LNCAP (cell line): Measurements from ENCODE around the gene ATXN7L2.

Experiments
- CTCF ChIP-seq: fragments of 450-650 bp; IDR thresholded peaks from 2 replicates; pipeline ENCODE4 v1.5.1; 2017; ENCODE audit warnings: mild to moderate bottlenecking

ATXN7L2 gene, protein sequence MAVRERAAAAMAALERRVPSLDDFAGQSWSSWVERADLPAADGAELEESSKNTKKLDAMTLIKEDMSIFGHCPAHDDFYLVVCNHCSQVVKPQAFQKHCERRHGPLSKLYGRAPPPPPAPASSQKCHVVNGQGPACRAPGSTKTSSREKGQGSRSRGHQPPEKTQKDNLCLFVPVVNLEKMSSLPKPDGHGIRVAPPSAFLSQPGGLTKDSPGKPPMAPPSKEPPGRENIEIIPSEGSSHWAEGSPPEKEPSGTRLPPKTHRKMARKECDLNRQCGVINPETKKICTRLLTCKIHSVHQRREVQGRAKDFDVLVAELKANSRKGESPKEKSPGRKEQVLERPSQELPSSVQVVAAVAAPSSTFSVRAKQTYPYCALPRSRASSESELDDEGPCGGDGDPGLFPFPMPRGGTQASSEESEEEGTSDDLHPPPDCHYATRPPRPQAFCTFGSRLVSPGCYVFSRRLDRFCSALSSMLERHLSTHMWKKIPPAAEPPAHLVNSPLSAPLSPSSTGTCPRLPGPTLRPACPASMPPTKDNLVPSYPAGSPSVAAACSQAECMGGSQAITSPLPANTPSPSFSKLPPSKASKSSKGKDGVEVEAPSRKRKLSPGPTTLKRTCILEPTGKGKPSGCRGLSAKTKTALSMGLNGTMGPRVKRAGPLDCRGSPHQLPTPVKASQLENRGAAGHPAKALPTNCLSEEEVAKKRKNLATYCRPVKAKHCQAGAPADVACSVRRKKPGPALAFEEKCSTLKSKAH

GRCh38 chr1:109483672-109484518 is at the start of gene ATXN7L2:
Gene ATXN7L2 (plus strand): TSS chr1:109483905. CDS start chr1:109483954, 49 bp downstream.
- TF ChIP-seq CTCF = no peak

DNA sequence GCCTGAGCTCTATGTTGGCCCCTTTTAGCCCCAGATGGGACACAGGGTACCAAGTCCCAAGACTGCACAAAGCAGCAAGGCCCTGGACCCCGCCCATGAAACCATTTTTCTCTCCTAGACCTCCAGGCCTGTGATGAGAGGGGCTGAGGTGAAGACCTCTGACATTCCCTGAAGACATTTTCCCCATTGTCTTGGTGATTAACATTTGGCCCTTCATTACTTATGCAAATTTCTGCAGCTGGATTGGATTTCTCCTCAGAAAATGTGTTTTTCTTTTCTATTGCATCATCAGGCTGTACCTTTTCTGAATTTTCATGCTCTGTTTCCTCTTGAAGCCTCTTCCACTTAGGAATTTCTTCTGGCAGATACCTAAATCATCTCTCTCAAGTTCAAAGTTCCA is 49.2 kb upstream of the ATXN7L2 start:
- TF ChIP-seq CTCF = no peak

GRCh38 chr1:109438798-109439297 is 44.9 kb upstream of the ATXN7L2 start:
- no peak for TF ChIP-seq CTCF

DNA sequence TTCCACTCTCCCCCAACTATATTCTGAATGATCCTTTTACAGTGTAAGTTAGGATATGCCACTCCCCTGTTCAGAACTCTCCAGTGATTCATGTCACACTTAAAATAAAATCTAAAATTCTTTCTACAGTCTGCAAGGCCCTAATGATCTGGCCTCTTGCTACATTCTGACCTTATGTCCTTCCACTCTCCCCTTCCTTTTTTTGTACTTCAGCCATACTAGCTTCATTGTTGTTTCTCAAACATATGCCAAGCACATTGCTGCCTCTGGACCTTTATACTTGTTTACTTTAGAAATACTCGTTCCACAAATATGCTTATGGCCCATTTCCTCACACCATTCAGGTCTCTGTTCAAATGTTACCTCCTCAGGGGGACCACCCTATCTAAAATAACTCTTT is 42.6 kb upstream of the ATXN7L2 start:
- TF ChIP-seq CTCF = no peak

DNA sequence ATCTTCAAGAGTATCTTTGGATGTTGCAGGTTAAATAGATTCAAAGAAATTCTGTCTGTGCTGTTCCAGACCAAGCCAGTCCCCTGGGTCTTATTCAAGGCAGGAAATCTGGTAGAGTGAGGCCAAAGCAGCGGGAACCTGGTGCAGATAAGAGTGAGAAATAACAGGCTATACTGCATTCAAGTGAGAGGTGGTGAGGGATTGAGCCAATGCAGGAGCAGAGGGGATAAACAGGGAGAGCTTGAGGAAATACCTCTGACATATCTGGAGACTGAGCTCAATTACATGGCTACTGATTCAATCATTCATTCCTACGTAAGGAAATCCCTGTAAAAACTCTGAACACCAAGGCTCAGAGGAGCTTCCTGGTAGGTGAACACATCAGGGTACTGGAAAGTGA is 40.2 kb upstream of the ATXN7L2 start:
- no peak for TF ChIP-seq CTCF

DNA sequence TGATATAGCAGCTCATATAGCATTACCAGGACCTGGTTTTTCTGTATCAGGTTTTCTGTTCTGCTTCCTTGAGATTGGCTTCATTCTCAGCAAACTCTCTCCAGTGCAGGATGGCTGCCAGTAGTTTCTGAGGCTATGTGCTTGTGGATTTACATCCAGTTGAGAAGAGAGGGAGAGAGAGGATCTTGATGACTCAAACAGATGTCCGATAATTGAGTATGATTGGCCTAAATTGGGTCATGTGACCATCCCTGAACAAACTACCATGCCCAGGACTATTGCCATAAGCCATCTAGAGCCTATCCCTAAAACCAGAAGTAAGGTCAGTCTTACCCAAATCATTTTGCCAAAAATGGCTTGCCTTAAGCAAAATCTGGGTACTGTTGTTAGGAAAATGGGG is 39.4 kb upstream of the ATXN7L2 start:
- no peak for TF ChIP-seq CTCF

DNA sequence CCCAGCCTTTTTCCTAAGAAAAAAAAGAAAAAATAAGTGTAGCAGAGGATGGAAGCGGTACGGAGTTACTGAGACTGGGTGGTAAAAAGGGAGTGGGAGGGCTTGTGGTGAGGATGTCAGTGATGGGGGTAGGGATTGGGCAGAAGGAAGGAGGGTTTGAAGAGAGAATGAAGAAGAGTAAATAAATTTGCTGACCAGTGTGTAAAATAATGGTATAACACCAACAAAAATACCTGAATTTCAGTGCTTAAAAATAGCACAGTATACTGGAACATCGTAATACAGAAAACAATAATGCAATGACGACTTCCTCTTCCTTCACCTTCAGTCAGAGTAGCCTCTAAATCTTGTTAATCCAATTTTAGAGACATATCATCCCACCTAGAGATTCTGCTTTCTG is 36.2 kb upstream of the ATXN7L2 start:
- no peak for TF ChIP-seq CTCF
